Endometrium (tissue), 2 donors: ENCODE data around the gene MLLT6.
"Not testable (repeated sequence)": the region's sequence is repeated elsewhere in the genome, so short reads cannot be mapped to it uniquely, and the experiment has no call there.

ENCODE experiments used
- FAIRE-seq: peaks from 2 replicates; lab custom pipeline; 2012; peaks lifted over from hg19 to GRCh38; lab: Jason Lieb, UNC
- donor health status: control.
- donor health status: control.

Gene MLLT6

GRCh38 chr17:38707678-38708351, 2.7 kb downstream of the MLLT6 start:
- no peak for FAIRE-seq

- no peak for FAIRE-seq
Measured at GRCh38 chr17:38709104-38709820, 4.2 kb downstream of the MLLT6 start.

GRCh38 chr17:38709864-38710603, 5.0 kb downstream of the MLLT6 start:
- no peak for FAIRE-seq

GRCh38 chr17:38710604-38710962, 5.5 kb downstream of the MLLT6 start:
- no peak for FAIRE-seq

DNA sequence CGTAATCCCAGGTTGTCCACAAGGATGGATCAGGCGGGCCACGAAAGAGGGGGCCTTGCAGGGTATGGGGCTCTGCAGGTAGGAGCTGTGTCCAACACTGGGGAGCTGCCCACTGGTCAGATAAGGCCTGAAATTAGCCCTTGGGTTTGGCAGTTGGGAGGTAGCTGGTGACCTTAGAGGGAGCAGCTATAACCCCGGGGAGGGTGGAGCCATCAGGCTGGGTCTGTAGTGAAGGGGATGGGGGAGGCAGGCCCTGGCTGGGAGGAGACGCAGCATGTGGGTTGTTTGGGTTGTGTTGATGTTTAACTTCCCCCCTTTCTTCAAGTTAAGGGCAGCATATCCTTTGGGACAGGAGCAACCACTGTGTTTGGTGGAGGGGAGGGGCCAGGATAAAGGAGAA, 5.9 kb downstream of the MLLT6 start:
- no peak for FAIRE-seq

GRCh38 chr17:38711792-38712571, 6.9 kb downstream of the MLLT6 start:
- no peak for FAIRE-seq

DNA sequence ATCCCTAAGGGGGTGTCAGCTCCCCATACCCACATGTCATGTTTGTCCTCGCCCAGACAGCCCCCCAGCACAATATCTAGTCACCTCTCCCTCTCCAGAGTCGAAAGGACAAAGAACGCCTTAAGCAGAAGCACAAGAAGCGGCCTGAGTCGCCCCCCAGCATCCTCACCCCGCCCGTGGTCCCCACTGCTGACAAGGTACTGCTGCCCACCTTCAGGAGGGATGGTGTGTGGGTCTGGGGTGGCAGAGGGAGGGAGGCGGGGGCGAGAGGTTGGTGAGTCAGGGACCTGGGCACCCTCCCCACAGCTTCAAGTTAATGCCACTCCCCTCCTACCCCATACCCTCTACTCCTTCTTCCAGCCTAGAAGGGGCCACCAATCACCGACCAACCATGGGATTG, 7.5 kb downstream of the MLLT6 start:
- FAIRE-seq, result no peak

DNA sequence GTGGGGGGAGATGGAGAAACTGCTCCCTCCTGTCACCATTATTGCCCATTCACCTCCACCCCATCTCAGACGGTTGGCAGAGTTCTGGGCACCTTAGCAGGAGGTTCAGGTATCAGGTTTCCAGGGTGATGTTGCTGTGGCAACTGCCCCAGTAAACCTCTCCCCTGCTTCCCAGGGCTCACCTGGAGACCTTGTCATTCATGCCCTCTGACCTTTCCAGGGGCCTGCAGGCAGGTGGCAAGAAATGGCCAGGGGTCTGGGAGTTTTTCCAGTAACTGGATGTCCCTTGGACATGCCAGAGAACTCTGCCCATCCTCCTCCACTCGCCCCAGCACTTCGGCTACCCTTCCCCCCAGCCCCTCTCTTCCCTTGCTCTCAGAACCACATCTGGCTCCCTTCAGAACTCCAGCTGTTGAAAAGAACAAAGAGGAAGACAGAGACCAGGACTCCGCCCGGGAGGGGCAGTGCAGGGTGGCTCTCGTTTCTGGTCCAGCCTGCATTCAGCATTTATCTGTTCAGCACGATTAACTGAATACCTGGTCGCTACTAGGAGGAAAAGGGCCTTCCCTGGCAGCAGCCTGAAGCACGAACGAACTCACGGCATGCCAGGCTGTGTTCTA, 8.5 kb downstream of the MLLT6 start:
- FAIRE-seq, result no peak

GRCh38 chr17:38715216-38715943, 10.3 kb downstream of the MLLT6 start:
- no peak for FAIRE-seq

DNA sequence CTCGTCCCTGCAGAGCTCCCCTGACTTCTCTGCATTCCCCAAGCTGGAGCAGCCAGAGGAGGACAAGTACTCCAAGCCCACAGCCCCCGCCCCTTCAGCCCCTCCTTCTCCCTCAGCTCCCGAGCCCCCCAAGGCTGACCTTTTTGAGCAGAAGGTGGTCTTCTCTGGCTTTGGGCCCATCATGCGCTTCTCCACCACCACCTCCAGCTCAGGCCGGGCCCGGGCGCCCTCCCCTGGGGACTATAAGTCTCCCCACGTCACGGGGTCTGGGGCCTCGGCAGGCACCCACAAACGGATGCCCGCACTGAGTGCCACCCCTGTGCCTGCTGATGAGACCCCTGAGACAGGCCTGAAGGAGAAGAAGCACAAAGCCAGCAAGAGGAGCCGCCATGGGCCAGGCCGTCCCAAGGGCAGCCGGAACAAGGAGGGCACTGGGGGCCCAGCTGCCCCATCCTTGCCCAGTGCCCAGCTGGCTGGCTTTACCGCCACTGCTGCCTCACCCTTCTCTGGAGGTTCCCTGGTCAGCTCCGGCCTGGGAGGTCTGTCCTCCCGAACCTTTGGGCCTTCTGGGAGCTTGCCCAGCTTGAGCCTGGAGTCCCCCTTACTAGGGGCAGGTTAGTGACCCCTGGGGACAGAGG, 11.4 kb downstream of the MLLT6 start:
- no peak for FAIRE-seq

- no peak for FAIRE-seq
Measured at GRCh38 chr17:38717139-38717745, 12.2 kb downstream of the MLLT6 start.

DNA sequence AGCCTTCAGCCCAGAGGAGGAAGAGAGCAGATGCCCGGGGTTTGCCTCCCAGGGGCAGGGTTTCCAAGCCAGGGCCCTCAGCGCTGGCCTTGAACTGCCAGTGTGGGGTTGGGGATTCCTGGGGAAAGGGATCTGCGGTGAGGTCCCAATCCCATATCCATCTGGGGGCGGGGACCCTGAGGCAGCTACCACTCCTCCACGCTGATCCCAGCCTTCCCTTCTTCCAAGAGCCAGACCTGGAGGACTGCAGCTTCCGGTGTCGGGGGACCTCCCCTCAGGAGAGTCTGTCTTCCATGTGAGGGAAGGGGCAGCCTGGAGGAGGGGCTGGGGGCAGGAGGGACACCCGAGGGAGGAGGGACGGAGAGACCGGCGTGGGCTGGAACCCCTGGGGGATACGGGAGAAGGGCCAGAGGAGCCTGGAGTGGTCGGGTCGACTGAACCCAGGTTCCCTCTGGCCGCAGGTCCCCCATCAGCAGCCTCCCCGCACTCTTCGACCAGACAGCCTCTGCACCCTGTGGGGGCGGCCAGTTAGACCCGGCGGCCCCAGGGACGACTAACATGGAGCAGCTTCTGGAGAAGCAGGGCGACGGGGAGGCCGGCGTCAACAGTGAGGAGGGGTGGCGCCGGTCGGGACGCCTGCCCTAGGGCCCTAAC, 14.3 kb downstream of the MLLT6 start:
- FAIRE-seq, result no peak

GRCh38 chr17:38719943-38720641, 15.0 kb downstream of the MLLT6 start:
- FAIRE-seq, result no peak

GRCh38 chr17:38720941-38721340, 15.9 kb downstream of the MLLT6 start:
- FAIRE-seq, result no peak

GRCh38 chr17:38721802-38722201, 16.7 kb downstream of the MLLT6 start:
- FAIRE-seq, result no peak

GRCh38 chr17:38724337-38724988, 19.4 kb downstream of the MLLT6 start:
- FAIRE-seq, result no peak

DNA sequence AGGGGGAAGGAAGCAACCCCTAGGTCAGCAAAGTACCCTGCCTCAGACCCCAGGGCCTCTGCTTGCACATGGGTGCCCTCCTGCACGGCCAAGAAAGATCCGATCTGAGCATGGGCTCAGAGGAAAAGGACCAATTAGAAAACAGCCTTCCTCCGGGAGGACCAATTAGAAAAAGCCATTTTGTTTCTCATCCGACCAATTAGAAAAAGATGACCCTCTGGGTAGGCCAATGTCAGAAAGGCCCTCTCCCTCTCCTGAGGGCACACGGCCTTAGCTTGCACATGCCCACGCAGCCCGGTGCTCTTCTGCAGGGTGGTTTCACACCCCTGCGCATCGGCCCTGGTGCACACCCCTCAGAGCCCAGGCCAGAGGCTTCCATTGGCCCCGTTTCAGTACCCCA, 20.0 kb downstream of the MLLT6 start:
- FAIRE-seq, result no peak

DNA sequence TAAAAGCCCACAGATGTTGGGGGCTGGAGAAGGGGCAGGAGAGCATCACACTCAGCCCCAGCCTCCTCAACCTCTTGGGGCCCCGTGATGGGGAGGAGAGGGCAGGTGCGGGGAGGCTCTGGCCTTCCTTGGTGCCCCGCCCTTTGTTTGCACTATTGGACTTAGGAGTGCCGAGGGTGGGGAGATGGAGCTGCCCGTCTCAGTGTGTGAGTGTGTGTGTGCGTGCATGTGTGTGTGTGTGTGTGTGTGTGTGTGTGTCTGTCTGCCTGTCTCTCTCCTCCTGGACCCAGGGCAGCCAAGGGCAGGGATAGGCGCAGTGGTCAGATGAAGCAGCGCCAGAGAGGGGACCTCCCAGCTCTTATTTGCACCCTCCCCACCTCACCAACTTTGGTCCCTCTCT, 21.1 kb downstream of the MLLT6 start:
- FAIRE-seq, result not testable (repeated sequence)

DNA sequence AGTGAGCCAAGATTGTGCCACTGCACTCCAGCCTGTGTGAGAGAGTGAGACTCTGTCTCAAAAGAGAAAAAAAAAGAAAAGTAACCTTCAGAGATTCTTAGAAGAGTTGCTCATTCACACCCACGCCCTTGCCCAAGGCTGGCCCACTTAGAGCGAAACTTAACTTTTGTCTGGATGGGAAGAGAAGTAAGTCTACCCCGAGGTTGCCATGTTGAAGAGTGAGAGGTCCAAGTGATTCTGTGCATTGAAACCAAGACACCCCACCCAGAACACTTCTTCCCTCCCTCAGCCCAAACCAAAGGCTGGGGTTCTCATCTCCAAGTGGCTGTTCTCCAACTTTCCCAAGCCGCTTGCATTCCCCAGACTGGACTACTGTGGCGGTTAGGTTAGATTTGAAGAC, 22.7 kb downstream of the MLLT6 start:
- FAIRE-seq, result no peak
